HG03520 (cell line): ENCODE data around the gene HS3ST2.
"Not testable (repeated sequence)": the region's sequence is repeated elsewhere in the genome, so short reads cannot be mapped to it uniquely, and the experiment has no call there.

Source experiments
- ATAC-seq: cut with Tn5 transposase; IDR thresholded peaks from one replicate; pipeline ENCODE4 v1.9.1; 2021; ENCODE audit warnings: mild to moderate bottlenecking, moderate library complexity; ENCODE audit not compliant: unreplicated experiment

The HS3ST2 gene

GRCh38 chr16:22929461-22929860 lies 115.5 kb downstream of the HS3ST2 start:
- ATAC-seq, result no peak

- ATAC-seq, result no peak
These were observed 118.2 kb downstream of the HS3ST2 start for GRCh38 chr16:22932032-22932771.

DNA sequence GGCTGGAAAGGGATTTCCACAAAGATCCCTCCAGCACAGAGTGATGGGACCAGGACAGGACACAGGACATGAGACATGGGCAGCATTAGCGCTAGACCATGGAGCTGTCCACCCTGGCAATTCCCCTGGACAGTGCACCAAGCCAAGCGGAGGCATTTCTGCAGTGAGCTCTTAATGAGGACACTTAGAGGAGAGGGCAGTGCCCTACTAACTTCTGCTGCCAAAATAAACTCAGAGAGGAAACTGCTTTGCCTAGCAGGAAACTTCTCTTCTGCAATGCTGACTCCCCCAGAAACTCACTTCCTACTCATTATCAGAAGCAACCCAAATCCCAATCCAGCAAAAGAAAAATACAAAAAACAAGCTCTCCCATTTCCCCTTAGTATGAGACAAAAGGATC lies 119.2 kb downstream of the HS3ST2 start:
- ATAC-seq, result no peak

- no peak for ATAC-seq
These were observed 120.8 kb downstream of the HS3ST2 start for GRCh38 chr16:22934786-22935185.

GRCh38 chr16:22937169-22937568 lies 123.2 kb downstream of the HS3ST2 start:
- ATAC-seq, result no peak

DNA sequence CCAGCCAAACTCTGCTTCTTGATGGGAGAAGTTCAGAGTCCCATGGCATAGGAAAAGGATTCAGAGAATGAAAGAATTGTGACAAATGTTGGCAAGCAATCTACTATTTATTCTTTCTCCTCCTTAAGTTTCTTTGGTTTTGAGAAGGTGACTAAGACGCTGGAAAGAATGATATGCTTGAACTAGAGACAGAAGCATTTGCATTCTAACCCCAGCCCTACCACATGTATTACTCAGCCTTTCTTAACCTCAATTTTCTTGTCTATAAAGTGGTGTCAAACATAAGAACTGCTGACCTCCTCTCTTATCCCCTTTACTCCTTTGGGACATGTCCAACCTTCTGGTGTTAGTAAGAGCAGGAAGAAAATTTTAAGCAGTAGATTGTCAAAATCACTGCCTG lies 124.7 kb downstream of the HS3ST2 start:
- ATAC-seq, result no peak

DNA sequence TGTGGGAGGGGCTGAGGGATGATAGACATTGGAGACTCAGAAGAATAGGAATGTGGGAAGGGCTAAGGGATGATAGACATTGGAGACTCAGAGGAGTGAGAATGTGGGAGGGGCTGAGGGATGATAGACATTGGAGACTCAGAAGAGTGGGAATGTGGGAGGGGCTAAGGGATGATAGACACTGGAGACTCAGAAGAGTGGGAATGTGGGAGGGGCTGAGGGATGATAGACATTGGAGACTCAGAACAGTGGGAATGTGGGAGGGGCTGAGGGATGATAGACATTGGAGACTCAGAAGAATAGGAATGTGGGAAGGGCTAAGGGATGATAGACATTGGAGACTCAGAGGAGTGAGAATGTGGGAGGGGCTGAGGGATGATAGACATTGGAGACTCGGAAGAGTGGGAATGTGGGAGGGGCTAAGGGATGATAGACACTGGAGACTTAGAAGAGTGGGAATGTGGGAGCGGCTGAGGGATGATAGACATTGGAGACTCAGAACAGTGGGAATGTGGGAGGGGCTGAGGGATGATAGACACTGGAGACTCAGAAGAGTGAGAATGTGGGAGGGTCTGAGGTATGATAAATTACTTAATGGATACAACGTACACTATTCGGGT lies 125.9 kb downstream of the HS3ST2 start:
- not testable (repeated sequence) for ATAC-seq

DNA sequence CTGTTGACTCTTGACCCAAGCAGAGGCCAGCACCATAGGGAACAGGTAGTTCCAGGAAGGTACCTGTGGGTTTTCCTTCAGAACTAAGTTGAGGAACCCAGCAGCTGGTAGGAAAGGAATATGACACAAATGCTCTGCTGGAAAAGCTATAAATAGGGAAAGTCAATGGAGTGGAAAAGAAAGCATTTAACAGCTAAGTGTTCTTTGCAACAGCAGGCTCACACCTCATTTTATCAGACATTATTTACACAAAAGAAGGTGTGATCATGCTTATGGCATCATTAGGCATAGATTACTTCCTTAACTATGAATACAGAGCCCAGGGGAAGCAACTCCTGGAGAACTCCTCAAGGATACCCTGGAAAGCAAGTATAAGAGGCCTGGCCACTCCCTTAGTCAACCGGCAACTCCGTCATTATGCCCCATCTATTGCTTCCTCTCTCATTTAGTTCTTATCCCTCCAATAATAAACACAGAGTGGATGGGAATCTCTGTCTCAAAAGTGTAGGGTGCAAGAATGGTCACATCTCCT lies 128.1 kb downstream of the HS3ST2 start:
- ATAC-seq, result no peak

- ATAC-seq, result no peak
These were observed 128.8 kb downstream of the HS3ST2 start for GRCh38 chr16:22942811-22943210.

DNA sequence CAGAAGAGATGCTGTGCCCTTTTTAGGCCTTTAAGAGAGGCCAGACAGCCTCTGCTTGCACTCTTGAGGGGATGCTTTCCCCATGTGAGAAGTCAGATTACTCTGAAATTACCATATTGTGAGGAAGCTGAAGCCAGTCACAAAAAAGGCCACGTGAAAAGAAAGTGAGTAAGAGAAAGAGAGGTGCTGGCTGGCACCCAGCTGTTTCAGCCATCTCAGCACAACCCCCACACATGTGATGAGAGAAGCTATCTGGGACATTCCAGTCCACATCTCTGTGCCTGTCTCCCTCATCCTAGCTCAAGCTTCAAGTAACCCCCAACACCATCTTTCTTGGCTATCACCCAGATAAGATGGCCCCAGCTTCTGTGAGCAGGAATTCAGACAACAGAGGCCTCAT lies 131.4 kb downstream of the HS3ST2 start:
- ATAC-seq, result no peak

GRCh38 chr16:22946433-22946832 lies 132.5 kb downstream of the HS3ST2 start:
- ATAC-seq, result no peak

- ATAC-seq, result no peak
These were observed 134.2 kb downstream of the HS3ST2 start for GRCh38 chr16:22948058-22948602.

- ATAC-seq, result no peak
These were observed 134.8 kb downstream of the HS3ST2 start for GRCh38 chr16:22948603-22949368.

DNA sequence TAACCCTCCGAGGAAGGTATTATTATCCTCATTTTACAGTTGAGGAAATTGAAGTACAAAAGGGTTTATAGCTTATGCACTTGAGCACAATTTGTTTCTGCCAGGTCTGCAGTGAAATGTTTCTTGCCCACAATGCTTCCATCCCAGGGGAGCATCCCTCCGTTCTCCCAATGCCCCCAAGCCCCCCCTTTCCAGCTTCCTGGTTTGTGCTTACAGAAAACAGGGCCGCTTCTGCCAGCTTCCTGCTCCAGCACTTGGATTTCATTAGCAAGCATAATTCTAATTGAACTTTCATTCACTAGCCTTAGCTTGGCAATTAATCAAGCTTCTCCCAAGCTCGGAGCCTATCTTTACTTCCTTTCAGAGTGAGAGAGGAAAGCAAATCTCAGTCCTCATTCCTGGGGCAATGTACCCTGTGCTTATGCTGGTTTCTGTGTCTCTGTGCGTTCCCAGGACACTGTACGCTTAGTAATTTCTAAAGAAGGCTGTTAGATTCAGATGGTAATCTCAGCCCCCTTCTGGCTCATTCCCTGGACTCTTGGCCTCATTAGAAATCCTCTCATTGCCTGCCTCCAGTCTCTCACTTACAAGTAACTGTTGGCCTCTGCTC lies 141.6 kb downstream of the HS3ST2 start:
- no peak for ATAC-seq

GRCh38 chr16:22961206-22961605 lies 147.2 kb downstream of the HS3ST2 start:
- no peak for ATAC-seq

- no peak for ATAC-seq
These were observed 148.9 kb downstream of the HS3ST2 start for GRCh38 chr16:22962905-22963304.
